Loucy (cell line): ENCODE measurements around the gene METTL5.

Experiments
- H2AFZ ChIP-seq: fragments of 200-600 bp; sonication (generic); 2 replicates; pipeline ENCODE4 v1.6.0; 2016; ENCODE audit warnings: antibody characterized with exemption, mild to moderate bottlenecking, low read length, moderate library complexity
- H3F3A ChIP-seq: fragments of 200-600 bp; 2 replicates; pipeline ENCODE4 v1.6.0; 2016; ENCODE audit warnings: antibody characterized with exemption, low read depth, mild to moderate bottlenecking
- H3K27me3 ChIP-seq: fragments of 200-600 bp; sonication (generic); 2 replicates; pipeline ENCODE4 v1.6.1; 2014; ENCODE audit warnings: low read length, mild to moderate bottlenecking; ENCODE audit not compliant: insufficient read depth, poor library complexity, severe bottlenecking
- H3K36me3 ChIP-seq: fragments of 200-600 bp; sonication (generic); 2 replicates; pipeline ENCODE4 v1.6.1; 2016; ENCODE audit warnings: low read length; ENCODE audit not compliant: insufficient read depth
- H3K4me1 ChIP-seq: fragments of 200-600 bp; sonication (generic); 2 replicates; pipeline ENCODE4 v1.5.1; 2014; ENCODE audit warnings: low read length, mild to moderate bottlenecking; ENCODE audit not compliant: insufficient read depth, poor library complexity, severe bottlenecking
- H3K4me2 ChIP-seq: fragments of 200-600 bp; sonication (generic); 2 replicates; pipeline ENCODE4 v1.6.0; 2014; ENCODE audit warnings: antibody characterized with exemption, low read length, low read depth, mild to moderate bottlenecking; ENCODE audit not compliant: poor library complexity, severe bottlenecking
- H3K4me3 ChIP-seq: fragments of 200-600 bp; sonication (generic); 2 replicates; pipeline ENCODE4 v1.5.1; 2014; ENCODE audit warnings: low read length, mild to moderate bottlenecking, mixed read lengths; ENCODE audit not compliant: poor library complexity, severe bottlenecking
- H3K79me2 ChIP-seq: fragments of 200-600 bp; sonication (generic); 2 replicates; pipeline ENCODE4 v1.6.1; 2014; ENCODE audit warnings: low read length; ENCODE audit not compliant: insufficient read depth
- H3K9ac ChIP-seq: fragments of 200-600 bp; sonication (generic); 2 replicates; pipeline ENCODE4 v1.6.0; 2014; ENCODE audit warnings: mild to moderate bottlenecking, low read depth, low read length, moderate library complexity; ENCODE audit not compliant: poor library complexity, severe bottlenecking
- H3K9me2 ChIP-seq: fragments of 200-600 bp; sonication (generic); replicated peaks from 2 replicates; pipeline ENCODE4 v1.6.1; 2016; ENCODE audit warnings: low read depth, low read length, mixed read lengths
- H3K9me3 ChIP-seq: fragments of 200-600 bp; sonication (generic); 2 replicates; pipeline ENCODE4 v1.6.1; 2014; ENCODE audit warnings: mild to moderate bottlenecking, antibody characterized with exemption, low read length, low read depth; ENCODE audit not compliant: insufficient read depth
- H4K20me1 ChIP-seq: fragments of 200-600 bp; sonication (generic); 2 replicates; pipeline ENCODE4 v1.6.0; 2014; ENCODE audit warnings: antibody characterized with exemption, low read length, mild to moderate bottlenecking; ENCODE audit not compliant: insufficient read depth, poor library complexity, severe bottlenecking
- EZH2phosphoT487 ChIP-seq: fragments of 200-600 bp; IDR thresholded peaks from 2 replicates; pipeline ENCODE4 v1.6.1; 2018; ENCODE audit warnings: antibody characterized with exemption, mild to moderate bottlenecking, moderate library complexity, borderline replicate concordance
- TF ChIP-seq, protein P1 (sequence below): fragments of 200-600 bp; sonication (generic); conservative IDR thresholded peaks from 2 replicates; pipeline ENCODE4 v1.5.1; 2014; ENCODE audit warnings: mild to moderate bottlenecking, antibody characterized with exemption, low read length

Gene METTL5

GRCh38 chr2:169782513-169782912 is 42.2 kb downstream of the METTL5 start:
- Histone ChIP-seq H3K9me3 (no peaks in the 10 kb centered on the region), H4K20me1 (no peaks in the 10 kb centered on the region), H2AFZ (no peak overlapping the region), H3K9ac (no peak overlapping the region), H3K4me2 (no peak overlapping the region), H3K79me2 (no peaks in the 10 kb centered on the region), H3K9me2 (no peaks in the 10 kb centered on the region), H3K4me3 (no peak overlapping the region), H3K27me3 (no peaks in the 10 kb centered on the region), H3K36me3 (no peaks in the 10 kb centered on the region), H3F3A (no peaks in the 10 kb centered on the region), H3K4me1 (no peaks in the 10 kb centered on the region)
- TF ChIP-seq EZH2phosphoT487: no peak
- TF ChIP-seq, protein P1, sequence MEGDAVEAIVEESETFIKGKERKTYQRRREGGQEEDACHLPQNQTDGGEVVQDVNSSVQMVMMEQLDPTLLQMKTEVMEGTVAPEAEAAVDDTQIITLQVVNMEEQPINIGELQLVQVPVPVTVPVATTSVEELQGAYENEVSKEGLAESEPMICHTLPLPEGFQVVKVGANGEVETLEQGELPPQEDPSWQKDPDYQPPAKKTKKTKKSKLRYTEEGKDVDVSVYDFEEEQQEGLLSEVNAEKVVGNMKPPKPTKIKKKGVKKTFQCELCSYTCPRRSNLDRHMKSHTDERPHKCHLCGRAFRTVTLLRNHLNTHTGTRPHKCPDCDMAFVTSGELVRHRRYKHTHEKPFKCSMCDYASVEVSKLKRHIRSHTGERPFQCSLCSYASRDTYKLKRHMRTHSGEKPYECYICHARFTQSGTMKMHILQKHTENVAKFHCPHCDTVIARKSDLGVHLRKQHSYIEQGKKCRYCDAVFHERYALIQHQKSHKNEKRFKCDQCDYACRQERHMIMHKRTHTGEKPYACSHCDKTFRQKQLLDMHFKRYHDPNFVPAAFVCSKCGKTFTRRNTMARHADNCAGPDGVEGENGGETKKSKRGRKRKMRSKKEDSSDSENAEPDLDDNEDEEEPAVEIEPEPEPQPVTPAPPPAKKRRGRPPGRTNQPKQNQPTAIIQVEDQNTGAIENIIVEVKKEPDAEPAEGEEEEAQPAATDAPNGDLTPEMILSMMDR: 0 out of 2 replicates have a peak, but pooled peaks have one; percentile 15

GRCh38 chr2:169781249-169782013 is 43.3 kb downstream of the METTL5 start:
- Histone ChIP-seq H3K4me2 (no peak overlapping the region), H3K36me3 (no peaks in the 10 kb centered on the region), H3K9me2 (no peaks in the 10 kb centered on the region), H3K4me1 (no peaks in the 10 kb centered on the region), H2AFZ (no peak overlapping the region), H3K79me2 (no peaks in the 10 kb centered on the region), H3F3A (no peaks in the 10 kb centered on the region), H3K4me3 (no peak overlapping the region), H3K27me3 (no peaks in the 10 kb centered on the region), H3K9ac (no peak overlapping the region), H4K20me1 (no peaks in the 10 kb centered on the region), H3K9me3 (no peaks in the 10 kb centered on the region)
- TF ChIP-seq, protein P1: no peak
- TF ChIP-seq EZH2phosphoT487: no peak

DNA sequence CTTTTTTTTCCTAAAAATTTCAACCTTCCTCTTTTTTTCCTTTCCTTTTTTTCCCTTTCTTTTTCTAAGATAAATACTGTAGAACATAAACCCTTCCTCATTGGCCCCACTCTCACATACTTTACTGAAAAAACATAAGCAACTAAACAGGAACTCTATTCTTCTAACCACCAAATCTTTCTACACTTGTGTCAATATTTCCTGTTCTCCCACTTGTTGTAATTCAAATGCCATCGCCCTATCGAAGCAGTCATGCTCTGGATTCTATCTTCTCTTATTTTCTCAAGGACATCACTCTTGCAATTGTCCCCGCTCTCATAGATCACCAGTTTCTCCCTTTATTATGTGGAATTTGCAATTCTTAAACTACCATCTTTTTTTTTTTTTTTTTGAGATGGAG is 46.3 kb downstream of the METTL5 start:
- H3K79me2 ChIP-seq: no peaks in the 10 kb centered on the region
- no peaks in the 10 kb centered on the region for H3F3A ChIP-seq
- H3K36me3 ChIP-seq: no peaks in the 10 kb centered on the region
- no peaks in the 10 kb centered on the region for H3K9me2 ChIP-seq
- H4K20me1 ChIP-seq: no peaks in the 10 kb centered on the region
- TF ChIP-seq, protein P1: no peak
- no peak for TF ChIP-seq EZH2phosphoT487
- no peak overlapping the region for H3K4me2 ChIP-seq
- no peak overlapping the region for H3K9ac ChIP-seq
- H3K4me3 ChIP-seq: no peak overlapping the region
- H3K4me1 ChIP-seq: no peaks in the 10 kb centered on the region
- H2AFZ ChIP-seq: no peak overlapping the region
- H3K9me3 ChIP-seq: no peaks in the 10 kb centered on the region
- no peaks in the 10 kb centered on the region for H3K27me3 ChIP-seq
